GM19193 (cell line): ENCODE measurements around the gene COBL.

ENCODE experiments used
- POLR2A ChIP-seq: IDR thresholded peaks from 4 replicates; pipeline ENCODE4 v1.6.1; 2011; ENCODE audit not compliant: insufficient read depth, insufficient read length; ENCODE audit errors: extremely low read depth

The COBL gene

GRCh38 chr7:51023547-51023946 is 293.1 kb downstream of the COBL start:
- TF ChIP-seq POLR2A, result no peak

- TF ChIP-seq POLR2A, result no peak
These were observed 293.8 kb downstream of the COBL start for GRCh38 chr7:51022821-51023220.

GRCh38 chr7:51021906-51022570 is 294.6 kb downstream of the COBL start:
- no peak for TF ChIP-seq POLR2A

GRCh38 chr7:51020944-51021343 is 295.7 kb downstream of the COBL start:
- no peak for TF ChIP-seq POLR2A

- TF ChIP-seq POLR2A, result no peak
These were observed 296.4 kb downstream of the COBL start for GRCh38 chr7:51019891-51020870.

- no peak for TF ChIP-seq POLR2A
These were observed 297.3 kb downstream of the COBL start for GRCh38 chr7:51019191-51019844.

- TF ChIP-seq POLR2A, result no peak
These were observed 298.8 kb downstream of the COBL start for GRCh38 chr7:51017576-51018535.

GRCh38 chr7:51016546-51016945 is 300.1 kb downstream of the COBL start:
- TF ChIP-seq POLR2A, result no peak

- TF ChIP-seq POLR2A, result no peak
These were observed 301.0 kb downstream of the COBL start for GRCh38 chr7:51015581-51015980.

GRCh38 chr7:51014811-51015210 is 301.8 kb downstream of the COBL start:
- no peak for TF ChIP-seq POLR2A

GRCh38 chr7:51013861-51014511 is 302.6 kb downstream of the COBL start:
- no peak for TF ChIP-seq POLR2A

- TF ChIP-seq POLR2A, result no peak
These were observed 303.3 kb downstream of the COBL start for GRCh38 chr7:51013218-51013786.

- no peak for TF ChIP-seq POLR2A
These were observed 303.9 kb downstream of the COBL start for GRCh38 chr7:51012569-51013217.
